ENCODE measurements around the gene RCOR3.
"Not testable (repeated sequence)": the region's sequence is repeated elsewhere in the genome, so short reads cannot be mapped to it uniquely, and the experiment has no call there.

Gene RCOR3

GRCh38 chr1:211260141-211261107 is 1.3 kb downstream of the RCOR3 start:
- peak; percentile 88 for DNase-seq (ENCODE audit: low spot score)

- DNase-seq (ENCODE audit: low spot score) = no peak
Measured at GRCh38 chr1:211261229-211261628, 2.1 kb downstream of the RCOR3 start.

GRCh38 chr1:211263022-211263421 is 3.9 kb downstream of the RCOR3 start:
- DNase-seq (ENCODE audit: low spot score) = not testable (repeated sequence)

- no peak for DNase-seq (ENCODE audit: low spot score)
Measured at GRCh38 chr1:211267204-211267857, 8.2 kb downstream of the RCOR3 start.

GRCh38 chr1:211279340-211279739 is 20.2 kb downstream of the RCOR3 start:
- DNase-seq (ENCODE audit: low spot score) = no peak

- DNase-seq (ENCODE audit: low spot score) = no peak
Measured at GRCh38 chr1:211280910-211281309, 21.7 kb downstream of the RCOR3 start.

GRCh38 chr1:211281320-211282022 is 22.3 kb downstream of the RCOR3 start:
- DNase-seq (ENCODE audit: low spot score) = no peak

GRCh38 chr1:211282023-211282373 is 22.8 kb downstream of the RCOR3 start:
- no peak for DNase-seq (ENCODE audit: low spot score)

- DNase-seq (ENCODE audit: low spot score) = no peak
Measured at GRCh38 chr1:211285196-211285595, 26.0 kb downstream of the RCOR3 start.

- peak; percentile 16 for DNase-seq (ENCODE audit: low spot score)
Measured at GRCh38 chr1:211287218-211287617, 28.1 kb downstream of the RCOR3 start.

- DNase-seq (ENCODE audit: low spot score) = no peak
Measured at GRCh38 chr1:211292411-211292810, 33.2 kb downstream of the RCOR3 start.

- no peak for DNase-seq (ENCODE audit: low spot score)
Measured at GRCh38 chr1:211296396-211296795, 37.2 kb downstream of the RCOR3 start.

GRCh38 chr1:211305044-211305443 is 45.9 kb downstream of the RCOR3 start:
- peak; percentile 48 for DNase-seq (ENCODE audit: low spot score)

GRCh38 chr1:211309617-211310016 is 50.5 kb downstream of the RCOR3 start:
- no peak for DNase-seq (ENCODE audit: low spot score)

- DNase-seq (ENCODE audit: low spot score) = no peak
Measured at GRCh38 chr1:211313392-211313791, 54.2 kb downstream of the RCOR3 start.

GRCh38 chr1:211318576-211319280 is 59.6 kb downstream of the RCOR3 start:
- no peak for DNase-seq (ENCODE audit: low spot score)

- DNase-seq (ENCODE audit: low spot score) = no peak
Measured at GRCh38 chr1:211319892-211320291, 60.7 kb downstream of the RCOR3 start.

GRCh38 chr1:211320980-211321379 is 61.8 kb downstream of the RCOR3 start:
- no peak for DNase-seq (ENCODE audit: low spot score)

GRCh38 chr1:211321646-211322045 is 62.5 kb downstream of the RCOR3 start:
- DNase-seq (ENCODE audit: low spot score) = not testable (repeated sequence)

- DNase-seq (ENCODE audit: low spot score) = peak; percentile 36
Measured at GRCh38 chr1:211323156-211324063, 64.2 kb downstream of the RCOR3 start.
